ENCODE data around the gene EFCAB12. TPM values are rescaled to one million over a fixed set of nuclear protein-coding genes. Genes with fewer than 3 reads are reported as not detected.

EFCAB12 gene
- total RNA-seq, 1 donor from 2014 or later, result 0.14 TPM

DNA sequence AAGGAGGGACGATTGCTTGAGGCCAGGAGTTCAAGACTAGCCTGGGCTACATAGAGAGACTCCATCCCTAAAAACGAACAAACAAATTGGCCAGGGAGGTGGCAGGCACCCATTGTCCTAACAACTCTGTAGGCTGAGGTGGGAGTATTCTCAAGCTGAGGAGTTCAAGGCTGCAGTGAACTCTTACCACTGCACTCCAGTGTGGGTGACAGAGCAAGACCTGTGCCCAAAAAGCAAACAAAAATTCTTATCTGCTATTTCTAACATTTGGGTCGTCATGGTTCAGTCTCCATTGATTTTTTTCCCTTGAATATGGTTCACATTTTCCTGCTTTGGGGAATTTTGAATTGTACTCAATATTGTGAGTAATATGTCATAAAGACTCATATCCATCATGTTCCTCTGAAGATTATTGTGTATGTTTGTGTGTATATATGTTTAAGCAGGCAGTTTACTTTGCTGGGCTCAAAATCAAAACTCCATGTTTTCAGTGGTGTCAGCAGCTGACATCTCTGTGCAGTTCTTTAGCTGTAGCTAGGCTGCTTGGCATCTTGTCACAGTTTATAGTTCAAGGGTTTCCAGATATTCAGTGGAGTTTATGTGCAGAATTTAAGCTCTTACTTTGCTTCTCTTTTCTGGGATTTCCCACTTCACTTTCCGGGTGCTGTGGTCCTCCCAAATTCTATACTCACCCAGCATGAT, 44.8 kb upstream of the EFCAB12 start:
- FAIRE-seq, result no peak
- peaks cover 4% of the 10 kb centered on the region for H3K4me1 Mint-ChIP-seq (ENCODE audit: low read depth, unreplicated experiment)
- H3K4me1 ChIP-seq (ENCODE audit: insufficient read depth, low read length), result peaks cover 7% of the 10 kb centered on the region
- H3K79me2 ChIP-seq (ENCODE audit: insufficient read depth, low read length), result no peaks in the 10 kb centered on the region
- no peak overlapping the region for H3K4me2 ChIP-seq (ENCODE audit: low read length)
- no peak overlapping the region for H3K27ac ChIP-seq (ENCODE audit: low read depth, low read length)
- H2AFZ ChIP-seq (ENCODE audit: low read depth, low read length), result no peak overlapping the region
- TF ChIP-seq EZH2 (IDR thresholded peaks at IDR 0.05; ENCODE audit: insufficient read depth, low read length), result no peak
- TF ChIP-seq, protein P1, sequence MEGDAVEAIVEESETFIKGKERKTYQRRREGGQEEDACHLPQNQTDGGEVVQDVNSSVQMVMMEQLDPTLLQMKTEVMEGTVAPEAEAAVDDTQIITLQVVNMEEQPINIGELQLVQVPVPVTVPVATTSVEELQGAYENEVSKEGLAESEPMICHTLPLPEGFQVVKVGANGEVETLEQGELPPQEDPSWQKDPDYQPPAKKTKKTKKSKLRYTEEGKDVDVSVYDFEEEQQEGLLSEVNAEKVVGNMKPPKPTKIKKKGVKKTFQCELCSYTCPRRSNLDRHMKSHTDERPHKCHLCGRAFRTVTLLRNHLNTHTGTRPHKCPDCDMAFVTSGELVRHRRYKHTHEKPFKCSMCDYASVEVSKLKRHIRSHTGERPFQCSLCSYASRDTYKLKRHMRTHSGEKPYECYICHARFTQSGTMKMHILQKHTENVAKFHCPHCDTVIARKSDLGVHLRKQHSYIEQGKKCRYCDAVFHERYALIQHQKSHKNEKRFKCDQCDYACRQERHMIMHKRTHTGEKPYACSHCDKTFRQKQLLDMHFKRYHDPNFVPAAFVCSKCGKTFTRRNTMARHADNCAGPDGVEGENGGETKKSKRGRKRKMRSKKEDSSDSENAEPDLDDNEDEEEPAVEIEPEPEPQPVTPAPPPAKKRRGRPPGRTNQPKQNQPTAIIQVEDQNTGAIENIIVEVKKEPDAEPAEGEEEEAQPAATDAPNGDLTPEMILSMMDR (IDR thresholded peaks at IDR 0.05; ENCODE audit: insufficient read depth, low read depth, low read length), result no peak
- H3K4me3 ChIP-seq (ENCODE audit: insufficient read depth, low read depth, low read length), result no peak overlapping the region
- no peaks in the 10 kb centered on the region for H3K9me3 Mint-ChIP-seq (ENCODE audit: unreplicated experiment)
- H3K9ac ChIP-seq (ENCODE audit: low read length), result no peak overlapping the region
- H3K36me3 ChIP-seq (ENCODE audit: insufficient read depth, low read length), result peaks cover 13% of the 10 kb centered on the region
- no peaks in the 10 kb centered on the region for H3K27me3 ChIP-seq (ENCODE audit: insufficient read depth, low read length)
- no peaks in the 10 kb centered on the region for H4K20me1 ChIP-seq (ENCODE audit: insufficient read depth, low read length)
- H3K36me3 Mint-ChIP-seq (ENCODE audit: low read depth, unreplicated experiment), result peaks cover 18% of the 10 kb centered on the region
- no peaks in the 10 kb centered on the region for H3K27me3 Mint-ChIP-seq (ENCODE audit: low read depth, unreplicated experiment)
- no peak for DNase-seq (ENCODE audit: low read depth)
- H3K9me3 ChIP-seq (ENCODE audit: insufficient read depth, low read depth, low read length), result no peaks in the 10 kb centered on the region
- no peak overlapping the region for H3K4me3 Mint-ChIP-seq (ENCODE audit: unreplicated experiment)
- H3K27ac Mint-ChIP-seq (ENCODE audit: unreplicated experiment), result no peak overlapping the region

DNA sequence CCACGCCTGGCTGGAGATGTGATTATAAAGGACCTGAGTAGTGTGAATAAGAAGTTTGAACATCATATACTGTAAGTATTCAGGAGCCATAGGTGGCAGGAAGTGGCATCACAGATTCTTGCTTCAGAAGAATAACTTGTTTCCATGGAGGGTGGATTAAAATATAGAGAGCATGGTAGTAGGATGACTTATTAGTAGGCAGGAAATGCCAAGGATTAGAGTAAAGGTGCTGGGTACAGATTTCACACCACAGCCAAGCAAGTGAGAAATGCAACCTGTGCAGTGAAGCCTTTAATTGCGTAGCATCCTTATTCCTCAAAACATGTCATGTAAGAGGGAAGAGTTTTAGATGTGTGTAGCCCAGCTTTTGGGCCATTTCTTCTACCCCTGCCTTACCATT, 42.4 kb upstream of the EFCAB12 start:
- Histone ChIP-seq H3K4me3 (ENCODE audit: insufficient read depth, low read depth, low read length) (no peak overlapping the region), H3K4me1 (ENCODE audit: insufficient read depth, low read length) (peaks cover 7% of the 10 kb centered on the region), H3K27me3 (ENCODE audit: insufficient read depth, low read length) (no peaks in the 10 kb centered on the region), H3K36me3 (ENCODE audit: insufficient read depth, low read length) (peaks cover 5% of the 10 kb centered on the region), H3K79me2 (ENCODE audit: insufficient read depth, low read length) (no peaks in the 10 kb centered on the region), H3K9me3 (ENCODE audit: insufficient read depth, low read depth, low read length) (no peaks in the 10 kb centered on the region), H3K9ac (ENCODE audit: low read length) (no peak overlapping the region), H2AFZ (ENCODE audit: low read depth, low read length) (no peak overlapping the region), H4K20me1 (ENCODE audit: insufficient read depth, low read length) (no peaks in the 10 kb centered on the region), H3K4me2 (ENCODE audit: low read length) (no peak overlapping the region), H3K27ac (ENCODE audit: low read depth, low read length) (no peak overlapping the region)
- H3K27me3 Mint-ChIP-seq (ENCODE audit: low read depth, unreplicated experiment), result no peaks in the 10 kb centered on the region
- no peak for FAIRE-seq
- no peak overlapping the region for H3K4me3 Mint-ChIP-seq (ENCODE audit: unreplicated experiment)
- H3K27ac Mint-ChIP-seq (ENCODE audit: unreplicated experiment), result no peak overlapping the region
- no peak for TF ChIP-seq EZH2 (IDR thresholded peaks at IDR 0.05; ENCODE audit: insufficient read depth, low read length)
- TF ChIP-seq, protein P1 (IDR thresholded peaks at IDR 0.05; ENCODE audit: insufficient read depth, low read depth, low read length), result no peak
- no peak for DNase-seq (ENCODE audit: low read depth)
- H3K9me3 Mint-ChIP-seq (ENCODE audit: unreplicated experiment), result no peaks in the 10 kb centered on the region
- peaks cover 4% of the 10 kb centered on the region for H3K4me1 Mint-ChIP-seq (ENCODE audit: low read depth, unreplicated experiment)
- peaks cover 10% of the 10 kb centered on the region for H3K36me3 Mint-ChIP-seq (ENCODE audit: low read depth, unreplicated experiment)

DNA sequence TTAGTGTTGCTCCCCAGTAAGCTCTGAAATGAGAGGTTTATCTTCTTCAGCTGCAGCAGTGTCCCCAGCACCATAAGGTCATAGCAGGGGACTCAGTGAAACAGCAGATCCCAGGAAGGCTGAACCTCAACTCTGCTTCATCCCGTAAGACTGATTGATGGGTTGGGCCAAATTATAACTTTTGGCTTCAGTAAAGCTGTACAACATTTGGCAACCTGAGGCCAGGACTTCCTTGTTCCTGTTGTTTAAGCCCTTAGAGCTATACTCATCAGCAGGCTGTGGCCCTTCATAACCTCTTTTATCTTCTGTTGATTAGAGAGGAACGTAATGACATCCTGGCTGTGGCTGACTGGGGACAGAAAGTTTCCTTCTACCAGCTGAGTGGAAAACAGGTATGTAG, 40.6 kb upstream of the EFCAB12 start:
- Histone ChIP-seq H3K36me3 (ENCODE audit: insufficient read depth, low read length) (peaks cover 5% of the 10 kb centered on the region), H3K27me3 (ENCODE audit: insufficient read depth, low read length) (no peaks in the 10 kb centered on the region), H3K4me3 (ENCODE audit: insufficient read depth, low read depth, low read length) (no peak overlapping the region), H3K9me3 (ENCODE audit: insufficient read depth, low read depth, low read length) (no peaks in the 10 kb centered on the region), H3K27ac (ENCODE audit: low read depth, low read length) (no peak overlapping the region), H3K4me2 (ENCODE audit: low read length) (no peak overlapping the region), H4K20me1 (ENCODE audit: insufficient read depth, low read length) (no peaks in the 10 kb centered on the region), H3K9ac (ENCODE audit: low read length) (no peak overlapping the region), H3K79me2 (ENCODE audit: insufficient read depth, low read length) (no peaks in the 10 kb centered on the region), H2AFZ (ENCODE audit: low read depth, low read length) (no peak overlapping the region), H3K4me1 (ENCODE audit: insufficient read depth, low read length) (no peaks in the 10 kb centered on the region)
- no peak for FAIRE-seq
- DNase-seq (ENCODE audit: low read depth), result no peak
- Mint-ChIP-seq H3K27me3 (ENCODE audit: low read depth, unreplicated experiment) (no peaks in the 10 kb centered on the region), H3K9me3 (ENCODE audit: unreplicated experiment) (no peaks in the 10 kb centered on the region), H3K4me1 (ENCODE audit: low read depth, unreplicated experiment) (no peaks in the 10 kb centered on the region), H3K36me3 (ENCODE audit: low read depth, unreplicated experiment) (peaks cover 12% of the 10 kb centered on the region), H3K4me3 (ENCODE audit: unreplicated experiment) (no peak overlapping the region), H3K27ac (ENCODE audit: unreplicated experiment) (no peak overlapping the region)
- TF ChIP-seq EZH2 (IDR thresholded peaks at IDR 0.05; ENCODE audit: insufficient read depth, low read length), result no peak
- TF ChIP-seq, protein P1 (IDR thresholded peaks at IDR 0.05; ENCODE audit: insufficient read depth, low read depth, low read length), result no peak

Data from astrocyte (in vitro differentiated cells and primary cell).